ENCODE data around the gene MMP21.

MMP21 gene

DNA sequence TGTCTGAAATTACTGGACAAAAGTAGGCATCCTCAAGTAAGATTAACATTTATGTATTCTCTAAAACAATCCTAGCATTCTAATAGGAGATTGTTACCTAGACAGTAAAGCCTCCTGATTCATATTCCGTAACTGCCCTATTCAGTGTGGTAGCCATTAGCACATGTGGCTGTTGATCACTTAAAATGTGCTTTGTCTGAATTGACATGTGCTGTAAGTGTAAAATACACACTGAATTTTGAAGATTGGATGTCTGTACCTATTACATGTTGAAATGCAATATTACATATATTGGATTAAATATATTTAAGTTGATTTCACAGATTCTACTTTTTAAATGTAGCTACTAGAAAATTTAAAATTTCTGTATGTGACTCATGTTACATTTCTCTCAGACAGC, 41.5 kb downstream of the MMP21 start:
- TF ChIP-seq, protein P1, sequence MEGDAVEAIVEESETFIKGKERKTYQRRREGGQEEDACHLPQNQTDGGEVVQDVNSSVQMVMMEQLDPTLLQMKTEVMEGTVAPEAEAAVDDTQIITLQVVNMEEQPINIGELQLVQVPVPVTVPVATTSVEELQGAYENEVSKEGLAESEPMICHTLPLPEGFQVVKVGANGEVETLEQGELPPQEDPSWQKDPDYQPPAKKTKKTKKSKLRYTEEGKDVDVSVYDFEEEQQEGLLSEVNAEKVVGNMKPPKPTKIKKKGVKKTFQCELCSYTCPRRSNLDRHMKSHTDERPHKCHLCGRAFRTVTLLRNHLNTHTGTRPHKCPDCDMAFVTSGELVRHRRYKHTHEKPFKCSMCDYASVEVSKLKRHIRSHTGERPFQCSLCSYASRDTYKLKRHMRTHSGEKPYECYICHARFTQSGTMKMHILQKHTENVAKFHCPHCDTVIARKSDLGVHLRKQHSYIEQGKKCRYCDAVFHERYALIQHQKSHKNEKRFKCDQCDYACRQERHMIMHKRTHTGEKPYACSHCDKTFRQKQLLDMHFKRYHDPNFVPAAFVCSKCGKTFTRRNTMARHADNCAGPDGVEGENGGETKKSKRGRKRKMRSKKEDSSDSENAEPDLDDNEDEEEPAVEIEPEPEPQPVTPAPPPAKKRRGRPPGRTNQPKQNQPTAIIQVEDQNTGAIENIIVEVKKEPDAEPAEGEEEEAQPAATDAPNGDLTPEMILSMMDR (IDR thresholded peaks at IDR 0.05; ENCODE audit: insufficient read depth, low read depth, low read length, missing control alignments), result no peak
- H3K4me3 ChIP-seq (ENCODE audit: low read length), result no peak overlapping the region
- DNase-seq (ENCODE audit: low read depth), result no peak

DNA sequence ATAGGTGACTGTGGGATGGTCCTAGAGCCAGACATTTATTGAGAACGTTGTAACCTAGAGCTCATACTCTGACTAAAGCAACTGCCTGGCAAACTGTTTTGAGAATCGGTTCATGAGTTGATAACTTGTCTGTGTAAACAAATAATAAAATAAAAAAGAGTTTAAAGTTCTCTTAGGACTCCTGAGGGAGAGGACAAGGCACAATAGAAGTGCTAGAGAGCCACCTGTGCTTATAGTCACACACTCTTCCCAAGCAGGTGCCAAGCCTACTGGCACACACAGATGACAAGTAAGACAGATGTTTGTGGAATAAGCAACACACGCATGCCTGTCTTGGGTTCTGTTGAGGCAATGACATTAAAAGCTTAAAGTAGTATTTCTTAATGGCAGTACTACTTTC, 48.2 kb downstream of the MMP21 start:
- no peak for DNase-seq (ENCODE audit: low read depth)
- H3K4me3 ChIP-seq (ENCODE audit: low read length), result no peak overlapping the region
- TF ChIP-seq, protein P1 (IDR thresholded peaks at IDR 0.05; ENCODE audit: insufficient read depth, low read depth, low read length, missing control alignments), result no peak

DNA sequence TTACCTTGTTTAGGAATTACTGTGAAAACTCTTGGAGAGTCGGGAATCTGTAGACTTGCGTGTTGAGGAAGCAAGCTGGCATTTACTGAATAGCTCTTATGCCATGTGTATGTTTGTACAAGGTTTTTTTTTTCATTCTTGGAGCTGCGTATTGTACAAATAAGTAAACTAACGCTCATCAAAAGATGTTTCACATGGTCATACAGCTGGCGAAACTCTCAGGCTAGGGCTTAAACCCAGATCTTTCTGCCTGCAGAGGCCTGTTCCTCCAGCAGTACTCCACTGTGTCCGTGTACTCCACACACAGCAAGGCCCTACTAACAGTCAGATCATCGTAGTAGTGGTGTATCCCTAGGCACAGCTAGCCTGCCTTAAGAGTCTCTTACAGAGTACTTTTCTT, 48.7 kb downstream of the MMP21 start:
- TF ChIP-seq, protein P1 (IDR thresholded peaks at IDR 0.05; ENCODE audit: insufficient read depth, low read depth, low read length, missing control alignments), result no peak
- no peak overlapping the region for H3K4me3 ChIP-seq (ENCODE audit: low read length)
- DNase-seq (ENCODE audit: low read depth), result no peak

DNA sequence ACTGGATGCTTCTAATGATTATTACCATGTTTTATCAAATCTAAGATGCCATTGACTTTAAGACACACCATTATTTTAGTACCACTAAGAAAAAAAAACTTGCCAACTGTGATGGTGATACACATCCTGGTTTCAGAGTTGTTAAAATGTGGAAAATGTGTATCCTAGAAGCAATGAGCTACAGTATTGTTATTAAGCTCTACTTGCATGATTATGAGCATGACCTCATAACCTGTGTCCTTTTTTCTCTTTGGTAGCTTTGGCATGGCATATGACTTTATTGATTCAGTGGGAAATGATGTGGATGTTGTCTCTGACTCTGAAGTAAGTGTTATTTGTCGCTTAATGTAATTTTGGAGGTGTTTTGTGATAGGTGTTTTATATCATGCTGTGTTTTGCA, 52.8 kb downstream of the MMP21 start:
- no peak for DNase-seq (ENCODE audit: low read depth)
- H3K4me3 ChIP-seq (ENCODE audit: low read length), result no peak overlapping the region
- TF ChIP-seq, protein P1 (IDR thresholded peaks at IDR 0.05; ENCODE audit: insufficient read depth, low read depth, low read length, missing control alignments), result no peak

DNA sequence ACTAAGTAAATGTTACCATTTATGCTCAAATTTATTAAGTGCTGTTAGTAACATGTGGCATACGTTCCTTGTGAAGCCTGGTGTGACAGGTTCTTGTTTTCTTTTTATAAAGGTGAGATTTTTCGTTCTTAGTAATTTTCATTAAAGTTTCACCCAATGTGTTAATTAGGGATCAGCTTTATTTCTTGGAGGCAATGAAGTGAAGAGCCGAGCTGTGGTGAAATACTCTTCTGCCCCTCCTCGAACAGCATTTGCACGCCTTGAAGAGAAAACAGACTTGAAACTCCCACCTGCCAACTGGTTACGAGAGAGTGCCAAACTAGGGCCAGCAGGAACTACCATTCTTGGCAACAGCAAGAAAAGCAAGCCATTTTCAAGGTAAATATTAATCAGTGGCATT, 54.6 kb downstream of the MMP21 start:
- TF ChIP-seq, protein P1 (IDR thresholded peaks at IDR 0.05; ENCODE audit: insufficient read depth, low read depth, low read length, missing control alignments), result no peak
- H3K4me3 ChIP-seq (ENCODE audit: low read length), result no peak overlapping the region
- no peak for DNase-seq (ENCODE audit: low read depth)

DNA sequence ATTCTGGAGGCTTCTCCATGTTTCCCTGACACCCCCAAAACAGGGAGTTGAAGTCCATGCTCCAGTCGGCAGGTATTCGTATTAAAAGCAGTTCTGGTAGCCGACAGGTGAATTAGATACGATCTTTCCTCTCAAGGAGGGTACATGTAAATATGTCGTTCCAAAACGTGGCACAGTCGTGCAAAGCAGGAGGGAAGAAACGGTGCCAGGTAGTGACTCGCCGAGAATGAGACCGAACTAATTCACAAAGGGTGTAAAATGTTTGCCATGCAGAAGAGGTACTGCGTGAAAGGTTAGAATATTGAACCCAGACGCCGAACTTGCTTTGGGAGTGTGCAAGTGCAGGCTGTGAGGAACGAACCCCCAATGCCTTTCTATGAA, 55.6 kb downstream of the MMP21 start:
- TF ChIP-seq, protein P1 (IDR thresholded peaks at IDR 0.05; ENCODE audit: insufficient read depth, low read depth, low read length, missing control alignments), result no peak
- H3K4me3 ChIP-seq (ENCODE audit: low read length), result peak overlapping the region; percentile 88
- DNase-seq (ENCODE audit: low read depth), result no peak

DNA sequence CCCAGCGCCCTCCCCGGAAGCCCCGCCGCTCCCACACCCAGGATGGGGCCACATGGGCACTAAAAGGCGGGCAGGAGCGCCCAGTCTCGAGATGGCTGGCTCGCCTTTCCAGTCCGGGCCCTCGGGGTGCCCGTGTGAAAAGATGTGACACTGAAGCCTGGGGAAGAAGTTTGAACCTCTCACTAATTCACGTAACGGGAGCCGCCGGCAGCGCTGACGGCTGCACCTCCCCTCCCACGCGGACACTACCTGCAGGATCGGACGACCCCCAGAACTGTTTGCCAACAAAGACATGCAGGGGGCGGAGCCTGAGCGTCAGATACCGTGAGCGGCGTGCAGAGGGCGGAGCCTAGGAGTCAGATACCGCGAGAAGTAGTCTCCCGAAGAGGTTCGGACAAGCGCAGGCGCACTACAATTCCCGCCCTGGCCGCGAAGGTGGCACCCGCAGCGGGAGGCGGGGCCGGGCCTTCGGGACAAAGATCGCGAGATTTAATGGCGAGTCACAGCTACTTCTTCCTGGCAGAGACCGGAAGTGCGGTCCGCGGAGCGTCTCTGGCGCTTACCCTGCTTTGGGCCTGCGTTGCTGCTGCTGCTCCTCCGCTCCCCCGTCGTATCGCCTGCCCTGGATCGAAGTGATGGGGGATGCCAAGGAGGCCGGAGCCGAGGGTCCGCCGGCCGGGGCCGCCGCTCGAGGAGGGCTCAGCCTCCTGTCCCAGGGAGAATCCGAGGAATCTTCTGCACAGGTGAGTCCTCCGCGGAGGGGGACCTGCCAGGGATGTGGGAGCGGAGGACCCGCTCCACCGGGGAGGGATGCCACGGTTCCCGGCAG, 56.2 kb downstream of the MMP21 start, which contains the start of gene EDRF1:
Gene EDRF1 (plus strand): TSS at position 537 of the 829 bp plus-strand sequence. CDS start 99 bp downstream, at position 636.
- DNase-seq (ENCODE audit: low read depth), result peak; percentile 99
- peak within 1 kb of the TSS; percentile 88 for H3K4me3 ChIP-seq (ENCODE audit: low read length)
- TF ChIP-seq, protein P1 (IDR thresholded peaks at IDR 0.05; ENCODE audit: insufficient read depth, low read depth, low read length, missing control alignments), result no peak
